ENCODE results near the gene FCRL6. TPM values are rescaled to one million over a fixed set of nuclear protein-coding genes. Genes with fewer than 3 reads are reported as not detected.

FCRL6 gene
- polyA plus RNA-seq, 1 donor (not counting 4 experiments of a cell fraction or from before 2014, with no cell fraction given) = not detected

GRCh38 chr1:159860456-159860855, 58.3 kb downstream of the FCRL6 start:
- TF ChIP-seq EZH2 (IDR thresholded peaks at IDR 0.05; ENCODE audit: low read length) = no peak
- no peak for TF ChIP-seq CTCF (optimal IDR thresholded peaks at IDR 0.05 in 1 of 3, IDR thresholded peaks at IDR 0.05 in 1 of 3, conservative IDR thresholded peaks at IDR 0.05 in 1 of 3; ENCODE audit: extremely low read depth in 1 of 3, insufficient read depth in 2 of 3, low read length in 3 of 3)
- dilution Hi-C loops (cut with MboI; ENCODE audit: extremely low pct_ligation_motif_present, low sequenced_read_pairs) = no loop called here
- no peaks in the 10 kb centered on the region for H3K36me3 ChIP-seq (ENCODE audit: control insufficient read depth in 2 of 2, extremely low read depth in 1 of 2, insufficient read depth in 2 of 2, low read length in 2 of 2)
- peak overlapping the region; percentile 36 for H2AFZ ChIP-seq (ENCODE audit: control insufficient read depth, low read length)
- H3K9me1 ChIP-seq (ENCODE audit: control insufficient read depth, extremely low read depth, insufficient read depth, low read length) = no peaks in the 10 kb centered on the region
- no peak overlapping the region for H3K4me3 ChIP-seq (ENCODE audit: control insufficient read depth in 2 of 3, extremely low read depth in 1 of 3, insufficient read depth in 2 of 3, low read depth in 1 of 3, low read length in 3 of 3)
- no peaks in the 10 kb centered on the region for H3K27me3 ChIP-seq (ENCODE audit: control insufficient read depth, extremely low read depth, insufficient read depth, low read length)
- H4K20me1 ChIP-seq (ENCODE audit: control insufficient read depth, extremely low read depth, insufficient read depth, low read length) = no peaks in the 10 kb centered on the region
- peaks cover 25% of the 10 kb centered on the region for H3K4me1 ChIP-seq (ENCODE audit: control insufficient read depth, extremely low read depth, insufficient read depth, low read length)
- H3K4me2 ChIP-seq (ENCODE audit: control insufficient read depth, extremely low read depth, insufficient read depth, low read depth, low read length) = peak overlapping the region; percentile 27
- FAIRE-seq = peak; percentile 67
- H3K79me2 ChIP-seq (ENCODE audit: control insufficient read depth, insufficient read depth, low read length) = no peaks in the 10 kb centered on the region
- H3K27ac ChIP-seq (ENCODE audit: control insufficient read depth, insufficient read depth, low read length) = no peak overlapping the region
- DNase-seq (ENCODE audit: low read depth, low spot score) = no peak
- no peaks in the 10 kb centered on the region for H3K9me3 ChIP-seq (ENCODE audit: control insufficient read depth, low read depth, low read length)
- H3K9ac ChIP-seq (ENCODE audit: control insufficient read depth, extremely low read depth, insufficient read depth, low read length) = no peak overlapping the region

GRCh38 chr1:159861218-159861617, 59.1 kb downstream of the FCRL6 start:
- FAIRE-seq (no peak), DNase-seq (ENCODE audit: low read depth, low spot score) (no peak)
- H3K9me3 ChIP-seq (ENCODE audit: control insufficient read depth, low read depth, low read length) = no peaks in the 10 kb centered on the region
- TF ChIP-seq CTCF (optimal IDR thresholded peaks at IDR 0.05 in 1 of 3, IDR thresholded peaks at IDR 0.05 in 1 of 3, conservative IDR thresholded peaks at IDR 0.05 in 1 of 3; ENCODE audit: extremely low read depth in 1 of 3, insufficient read depth in 2 of 3, low read length in 3 of 3) (no peak), EZH2 (IDR thresholded peaks at IDR 0.05; ENCODE audit: low read length) (no peak)
- no peak overlapping the region for H3K27ac ChIP-seq (ENCODE audit: control insufficient read depth, insufficient read depth, low read length)
- peak overlapping the region; percentile 27 for H3K4me2 ChIP-seq (ENCODE audit: control insufficient read depth, extremely low read depth, insufficient read depth, low read depth, low read length)
- no peaks in the 10 kb centered on the region for H3K36me3 ChIP-seq (ENCODE audit: control insufficient read depth in 2 of 2, extremely low read depth in 1 of 2, insufficient read depth in 2 of 2, low read length in 2 of 2)
- H3K4me1 ChIP-seq (ENCODE audit: control insufficient read depth, extremely low read depth, insufficient read depth, low read length) = peaks cover 33% of the 10 kb centered on the region
- no peak overlapping the region for H3K9ac ChIP-seq (ENCODE audit: control insufficient read depth, extremely low read depth, insufficient read depth, low read length)
- dilution Hi-C loops (cut with MboI; ENCODE audit: extremely low pct_ligation_motif_present, low sequenced_read_pairs) = no loop called here
- no peaks in the 10 kb centered on the region for H3K9me1 ChIP-seq (ENCODE audit: control insufficient read depth, extremely low read depth, insufficient read depth, low read length)
- no peaks in the 10 kb centered on the region for H4K20me1 ChIP-seq (ENCODE audit: control insufficient read depth, extremely low read depth, insufficient read depth, low read length)
- no peaks in the 10 kb centered on the region for H3K27me3 ChIP-seq (ENCODE audit: control insufficient read depth, extremely low read depth, insufficient read depth, low read length)
- H3K4me3 ChIP-seq (ENCODE audit: control insufficient read depth in 2 of 3, extremely low read depth in 1 of 3, insufficient read depth in 2 of 3, low read depth in 1 of 3, low read length in 3 of 3) = no peak overlapping the region
- H2AFZ ChIP-seq (ENCODE audit: control insufficient read depth, low read length) = no peak overlapping the region
- H3K79me2 ChIP-seq (ENCODE audit: control insufficient read depth, insufficient read depth, low read length) = no peaks in the 10 kb centered on the region
